ENCODE results near the gene TIGD2.

DNA sequence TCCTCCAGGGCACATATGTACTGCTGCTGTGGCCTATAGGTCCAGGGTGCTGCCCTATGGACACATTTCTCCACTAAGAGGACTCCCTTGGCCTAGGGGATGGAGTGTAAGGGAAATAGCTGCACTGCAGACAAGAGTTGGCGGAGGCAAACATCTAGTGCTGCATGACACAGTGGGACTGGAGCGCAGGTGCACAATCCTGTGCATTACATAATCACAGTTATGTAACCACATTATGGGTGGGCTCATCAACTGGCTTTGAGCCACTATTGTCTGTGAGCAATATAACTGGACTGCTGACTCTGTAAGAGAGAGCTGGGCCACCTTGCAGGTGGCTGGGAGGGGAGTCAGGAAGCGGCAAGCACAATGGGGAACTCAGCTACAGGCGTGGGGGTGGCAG is 3.2 kb upstream of the TIGD2 start:
- TF ChIP-seq, protein P1, sequence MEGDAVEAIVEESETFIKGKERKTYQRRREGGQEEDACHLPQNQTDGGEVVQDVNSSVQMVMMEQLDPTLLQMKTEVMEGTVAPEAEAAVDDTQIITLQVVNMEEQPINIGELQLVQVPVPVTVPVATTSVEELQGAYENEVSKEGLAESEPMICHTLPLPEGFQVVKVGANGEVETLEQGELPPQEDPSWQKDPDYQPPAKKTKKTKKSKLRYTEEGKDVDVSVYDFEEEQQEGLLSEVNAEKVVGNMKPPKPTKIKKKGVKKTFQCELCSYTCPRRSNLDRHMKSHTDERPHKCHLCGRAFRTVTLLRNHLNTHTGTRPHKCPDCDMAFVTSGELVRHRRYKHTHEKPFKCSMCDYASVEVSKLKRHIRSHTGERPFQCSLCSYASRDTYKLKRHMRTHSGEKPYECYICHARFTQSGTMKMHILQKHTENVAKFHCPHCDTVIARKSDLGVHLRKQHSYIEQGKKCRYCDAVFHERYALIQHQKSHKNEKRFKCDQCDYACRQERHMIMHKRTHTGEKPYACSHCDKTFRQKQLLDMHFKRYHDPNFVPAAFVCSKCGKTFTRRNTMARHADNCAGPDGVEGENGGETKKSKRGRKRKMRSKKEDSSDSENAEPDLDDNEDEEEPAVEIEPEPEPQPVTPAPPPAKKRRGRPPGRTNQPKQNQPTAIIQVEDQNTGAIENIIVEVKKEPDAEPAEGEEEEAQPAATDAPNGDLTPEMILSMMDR (IDR thresholded peaks at IDR 0.05; ENCODE audit: low read depth, low read length) = no peak
- TF ChIP-seq POLR2A (IDR thresholded peaks at IDR 0.05; ENCODE audit: extremely low read depth, insufficient read length) = no peak
- TF ChIP-seq, protein P2, sequence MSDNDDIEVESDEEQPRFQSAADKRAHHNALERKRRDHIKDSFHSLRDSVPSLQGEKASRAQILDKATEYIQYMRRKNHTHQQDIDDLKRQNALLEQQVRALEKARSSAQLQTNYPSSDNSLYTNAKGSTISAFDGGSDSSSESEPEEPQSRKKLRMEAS (IDR thresholded peaks at IDR 0.05; ENCODE audit: low read depth, low read length) = no peak
